NCI-H510A treated with DMSO at 0.1 percent for 48 hours (cell line): ENCODE measurements around the gene CXXC5.
"Not testable (repeated sequence)": the region's sequence is repeated elsewhere in the genome, so short reads cannot be mapped to it uniquely, and the experiment has no call there.

Experiments
- DNase-seq: peaks from one replicate; lab custom pipeline; 2025; lab: John Stamatoyannopoulos, UW

Gene CXXC5

DNA sequence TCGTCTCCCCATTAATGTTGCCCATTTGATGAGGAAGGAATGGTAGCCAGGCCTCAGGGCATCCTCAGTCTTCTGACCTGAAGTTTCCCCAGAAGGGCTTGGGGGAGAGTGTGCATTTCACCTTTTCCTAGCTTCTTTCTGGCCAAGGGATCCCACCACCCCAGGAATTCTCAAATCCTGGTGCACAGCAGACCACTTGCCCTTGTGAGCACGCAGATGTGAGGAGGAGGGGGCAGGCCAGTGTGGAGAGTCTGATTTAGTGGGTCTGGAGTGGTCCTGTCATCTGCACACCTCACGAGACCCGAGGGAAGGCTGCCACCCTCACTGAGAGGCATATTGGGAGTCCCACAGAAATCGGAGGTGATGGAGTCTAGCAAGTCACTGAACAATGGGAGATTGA, 64.3 kb downstream of the CXXC5 start:
- DNase-seq: no peak

DNA sequence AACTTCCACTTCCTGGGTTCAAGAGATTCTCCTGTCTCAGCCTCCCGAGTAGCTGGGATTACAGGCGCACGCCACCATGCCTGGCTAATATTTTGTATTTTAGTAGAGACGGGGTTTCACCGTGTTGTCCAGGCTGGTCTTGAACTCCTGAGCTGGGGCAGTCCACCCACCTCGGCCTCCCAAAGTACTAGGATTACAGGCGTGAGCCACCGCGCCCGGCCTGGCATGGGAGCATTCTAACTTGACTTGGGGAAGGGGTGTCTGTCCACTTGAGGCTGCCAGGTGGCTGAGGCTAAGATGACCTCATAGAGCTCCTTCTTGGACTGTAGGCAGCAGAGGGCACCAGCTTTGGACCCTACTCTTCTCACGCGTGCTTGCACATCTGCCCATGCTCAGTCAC, 65.7 kb downstream of the CXXC5 start:
- DNase-seq: not testable (repeated sequence)

DNA sequence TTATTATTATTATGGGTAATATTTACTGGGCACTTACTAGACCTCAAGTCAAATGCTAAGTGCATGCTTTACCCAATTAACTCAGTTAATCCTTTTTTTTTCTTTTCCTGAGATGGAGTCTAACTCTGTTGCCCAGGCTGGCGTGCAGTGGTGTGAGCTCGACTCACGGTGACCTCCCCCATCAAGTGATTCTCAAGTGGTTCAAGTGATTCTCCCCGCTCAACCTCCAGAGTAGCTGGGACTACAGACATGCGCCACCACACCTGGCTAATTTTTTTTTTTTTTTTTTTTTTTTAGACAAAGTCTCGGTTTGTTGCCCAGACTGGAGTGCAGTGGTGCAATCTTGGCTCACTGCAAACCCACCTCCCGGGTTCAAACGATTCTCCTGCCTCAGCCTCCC, 69.1 kb downstream of the CXXC5 start:
- DNase-seq: no peak

DNA sequence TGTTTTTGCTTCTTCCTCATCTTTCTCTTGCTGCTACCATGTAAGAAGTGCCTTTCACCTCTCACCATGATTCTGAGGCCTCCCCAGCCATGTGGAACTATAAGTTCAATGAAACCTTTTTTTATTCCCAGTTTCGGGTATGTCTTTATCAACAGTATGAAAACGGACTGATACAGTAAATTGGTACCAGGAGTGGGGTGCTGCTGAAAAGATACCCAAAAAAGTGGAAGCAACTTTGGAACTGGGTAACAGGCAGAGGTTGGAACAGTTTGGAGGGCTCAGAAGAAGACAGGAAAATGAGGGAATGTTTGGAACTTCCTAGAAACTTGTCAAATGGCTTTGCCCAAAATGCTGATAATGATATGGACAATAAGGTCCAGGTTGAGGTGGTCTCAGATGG, 70.3 kb downstream of the CXXC5 start:
- DNase-seq: not testable (repeated sequence)

DNA sequence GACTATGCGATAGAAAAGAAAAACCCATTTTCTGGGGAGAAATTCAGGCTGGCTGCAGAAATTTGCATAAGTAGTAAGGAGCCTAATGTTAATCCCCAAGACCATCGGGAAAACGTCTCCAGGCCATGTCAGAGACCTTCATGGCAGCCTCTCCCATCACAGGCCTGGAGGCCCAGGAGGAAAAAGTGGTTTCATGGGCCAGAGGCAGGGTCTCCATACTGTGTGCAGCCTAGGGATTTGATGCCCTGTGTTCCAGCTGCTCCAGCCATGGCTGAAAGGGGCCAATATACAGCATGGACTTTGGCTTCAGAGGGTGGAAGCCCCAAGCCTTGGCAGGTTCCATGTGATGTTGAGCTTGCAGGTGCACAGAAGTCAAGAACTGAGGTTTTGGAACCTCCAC, 71.8 kb downstream of the CXXC5 start:
- not testable (repeated sequence) for DNase-seq

- DNase-seq: no peak
Observed at GRCh38 chr5:139723986-139724587, 75.9 kb downstream of the CXXC5 start.

DNA sequence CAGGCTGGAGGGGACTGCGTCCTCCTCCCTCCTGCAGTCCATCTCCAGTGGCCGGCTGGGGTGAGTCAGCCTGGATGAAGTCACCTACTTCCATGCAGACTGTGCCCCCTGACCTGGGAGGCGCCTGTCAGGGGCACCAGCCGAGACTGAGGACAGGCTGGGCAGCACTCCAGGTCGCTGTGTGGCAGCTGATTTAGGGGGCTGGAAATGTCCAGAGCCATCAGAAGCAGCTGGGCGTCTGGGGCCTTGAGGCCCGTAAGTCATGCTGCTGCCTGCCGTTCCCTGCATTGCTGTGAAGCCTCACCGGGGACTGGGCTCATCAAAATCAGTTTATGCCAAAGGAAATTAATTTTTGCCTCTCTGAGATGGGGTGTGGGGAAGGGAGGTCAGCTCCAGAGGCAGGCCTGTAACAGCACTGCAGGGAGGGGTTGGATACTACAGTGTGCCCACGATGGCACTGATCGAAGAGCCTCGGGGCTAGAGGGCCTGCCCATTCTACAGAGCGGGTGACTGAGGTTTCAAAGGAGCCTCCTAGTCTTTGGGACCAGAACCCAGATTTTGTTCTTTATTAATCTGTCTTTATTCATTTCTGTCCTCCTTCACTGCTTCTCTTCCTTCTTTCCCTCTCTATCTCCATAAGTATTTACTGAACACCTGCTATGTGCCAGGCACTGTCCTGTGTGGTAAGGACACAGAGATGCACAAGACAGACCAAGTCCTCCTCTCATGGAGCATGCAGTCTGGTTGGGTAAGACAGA, 77.1 kb downstream of the CXXC5 start:
- DNase-seq: no peak

GRCh38 chr5:139726248-139726647, 78.1 kb downstream of the CXXC5 start:
- no peak for DNase-seq

- DNase-seq: not testable (repeated sequence)
Observed at GRCh38 chr5:139727615-139728014, 79.5 kb downstream of the CXXC5 start.

DNA sequence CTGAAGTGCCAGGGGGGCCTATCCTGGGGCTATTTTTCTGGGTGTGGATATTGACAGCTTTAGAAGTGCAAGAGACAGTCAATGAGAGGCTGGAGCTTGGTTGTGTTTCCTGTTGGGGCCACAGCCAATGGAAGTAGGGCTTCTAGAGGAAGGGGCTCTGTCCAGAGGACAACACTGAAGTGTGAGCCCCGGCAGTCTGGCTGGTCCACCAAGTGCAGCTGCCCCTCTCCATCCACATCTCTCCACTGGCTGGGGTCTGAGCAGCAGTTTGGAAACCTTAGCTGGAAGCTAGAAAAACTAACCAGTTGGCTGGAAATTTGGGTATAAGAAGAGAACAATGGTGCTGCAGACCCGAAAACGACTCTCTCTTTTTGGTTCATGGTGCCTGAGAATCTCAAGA, 83.1 kb downstream of the CXXC5 start:
- no peak for DNase-seq

GRCh38 chr5:139732019-139732418, 83.9 kb downstream of the CXXC5 start:
- DNase-seq: no peak

DNA sequence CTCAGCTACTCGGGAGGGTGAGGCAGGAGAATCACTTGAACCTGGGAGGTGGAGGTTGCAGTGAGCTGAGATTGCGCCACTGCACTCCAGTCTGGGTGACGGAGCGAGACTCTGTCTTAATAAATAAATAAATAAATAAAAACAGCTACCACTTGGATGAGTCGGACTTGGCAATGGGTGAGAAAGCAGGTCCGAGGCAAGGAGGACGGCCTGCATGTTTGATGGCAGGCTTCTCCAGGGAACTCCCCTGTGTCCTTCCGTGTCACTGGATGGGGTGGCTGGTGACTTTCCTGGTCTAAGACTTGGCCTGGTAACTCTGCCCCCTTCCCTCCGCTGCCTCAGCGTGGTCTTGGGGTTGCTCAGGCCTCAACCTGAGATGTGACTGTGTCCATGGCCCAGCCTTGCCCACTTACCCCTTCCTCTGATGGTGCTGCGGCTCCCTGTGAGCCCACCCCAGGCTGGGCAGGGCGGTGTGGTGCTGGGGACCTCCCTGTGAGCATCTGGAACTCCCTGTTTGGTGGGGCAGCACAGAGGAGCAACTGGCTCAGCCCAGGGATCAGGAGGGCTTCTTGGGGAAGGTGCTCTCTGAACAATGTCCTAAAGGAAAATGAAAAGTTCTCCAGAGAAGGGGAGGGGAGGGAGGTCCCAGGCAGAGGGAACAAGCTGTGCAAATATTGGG, 85.0 kb downstream of the CXXC5 start:
- no peak for DNase-seq
